HT1080 (cell line): ENCODE data around the gene BEND3. TPM values are rescaled to one million over a fixed set of nuclear protein-coding genes. Genes with fewer than 3 reads are reported as not detected.
A peak's percentile ranks its signal among the peaks of the same experiment; 100 is the strongest.
"Not testable (repeated sequence)": the region's sequence is repeated elsewhere in the genome, so short reads cannot be mapped to it uniquely, and the experiment has no call there.

Experiments used
- DNase-seq: peaks from one replicate; pipeline ENCODE4 v3.0.0-alpha.2; 2015; ENCODE audit warnings: low read depth
- small RNA-seq: library from RNA; depleted of rRNA; stranded (forward); fragments of <200 nt; gene quantifications from one replicate; pipeline ENCODE3, GENCODE V24; 2014
- total RNA-seq: library from RNA; depleted of rRNA; stranded (reverse); fragments of >200 nt; shearing (Covaris generic); gene quantifications from 2 replicates; pipeline ENCODE4 v1.2.3, GENCODE V29; 2014; rRNA removed

The BEND3 gene
- total RNA-seq, 1 experiment from 2014 or later = 6.6 TPM

DNA sequence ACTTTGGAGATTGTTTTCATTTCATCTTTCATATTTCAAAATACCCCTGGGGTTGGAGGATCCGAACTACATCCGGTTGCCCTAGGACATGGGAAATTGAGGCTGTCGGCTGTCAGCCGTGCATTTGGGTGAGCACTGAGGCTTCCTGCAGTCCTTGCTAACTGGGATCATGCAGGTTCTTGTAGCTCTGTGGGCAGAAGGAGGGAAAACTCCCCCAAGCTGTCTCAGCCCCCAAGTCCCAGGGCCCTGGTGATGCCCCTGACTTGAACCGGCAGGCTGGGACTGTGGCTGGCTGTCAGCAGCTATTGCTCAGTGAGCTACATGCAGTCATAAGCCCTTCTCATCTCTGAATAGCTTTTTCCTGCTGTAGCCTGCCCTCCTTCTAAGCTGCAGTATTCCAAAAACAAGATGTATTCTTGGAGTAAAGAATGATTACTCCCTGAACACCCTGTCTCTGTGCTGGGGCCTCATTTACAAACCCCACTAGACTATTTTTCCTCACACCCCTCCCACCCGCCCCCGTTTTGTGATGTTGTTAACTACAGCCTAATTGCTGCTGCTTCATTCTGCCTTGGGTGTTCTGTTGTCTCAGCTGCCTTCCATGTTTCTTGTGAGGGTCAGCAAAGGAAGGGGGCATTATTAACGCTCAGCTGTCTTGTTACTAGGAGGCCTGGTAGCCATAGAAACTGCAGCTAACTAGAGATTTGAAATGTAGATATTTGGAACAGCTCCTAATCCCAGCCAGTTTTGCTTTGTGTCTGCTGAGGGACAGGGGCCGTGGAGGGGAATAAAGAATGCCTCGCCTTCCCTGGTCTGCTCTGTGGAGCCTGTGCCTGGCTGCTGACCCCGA is 69.3 kb downstream of the BEND3 start:
- no peak for DNase-seq

DNA sequence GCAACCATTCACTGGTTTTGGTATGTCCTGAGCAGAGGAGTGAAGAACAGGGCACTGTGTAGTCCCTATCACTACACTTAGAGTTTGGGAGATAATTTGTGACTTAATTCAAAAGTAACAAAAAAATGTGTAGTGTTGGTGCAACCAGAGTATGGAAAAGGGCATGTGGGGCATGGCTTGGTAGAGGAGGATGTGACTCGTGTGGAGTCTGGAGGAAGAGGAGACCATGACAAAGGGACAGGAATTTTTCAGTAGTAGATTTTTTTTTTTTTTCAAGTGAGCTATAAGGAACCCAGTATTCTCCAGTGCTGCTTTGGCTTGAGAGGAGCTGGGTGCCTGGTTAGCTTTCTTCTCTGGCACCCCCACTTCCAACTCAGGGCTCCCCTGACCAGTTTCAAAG is 82.2 kb downstream of the BEND3 start:
- DNase-seq = peak; percentile 74

DNA sequence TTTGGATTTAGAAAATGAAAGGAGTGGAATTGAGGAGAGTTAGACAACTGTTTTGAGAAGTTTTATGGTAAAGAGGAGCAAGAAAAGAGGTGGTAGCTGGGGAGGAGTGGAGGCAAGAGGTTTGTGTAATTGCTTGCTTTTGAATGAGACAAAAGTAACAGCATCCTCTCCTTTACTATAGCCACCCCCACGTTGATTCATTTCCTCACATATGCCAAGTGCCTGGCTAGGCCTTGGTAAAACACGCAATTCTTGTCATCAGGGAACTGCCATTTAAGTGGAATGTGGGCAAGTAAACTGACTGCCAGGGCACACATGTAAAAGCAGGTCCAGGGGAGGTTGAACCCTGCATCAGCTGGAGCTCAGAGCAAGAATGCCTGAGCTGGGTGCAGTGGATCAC is 83.3 kb downstream of the BEND3 start:
- peak; percentile 32 for DNase-seq

DNA sequence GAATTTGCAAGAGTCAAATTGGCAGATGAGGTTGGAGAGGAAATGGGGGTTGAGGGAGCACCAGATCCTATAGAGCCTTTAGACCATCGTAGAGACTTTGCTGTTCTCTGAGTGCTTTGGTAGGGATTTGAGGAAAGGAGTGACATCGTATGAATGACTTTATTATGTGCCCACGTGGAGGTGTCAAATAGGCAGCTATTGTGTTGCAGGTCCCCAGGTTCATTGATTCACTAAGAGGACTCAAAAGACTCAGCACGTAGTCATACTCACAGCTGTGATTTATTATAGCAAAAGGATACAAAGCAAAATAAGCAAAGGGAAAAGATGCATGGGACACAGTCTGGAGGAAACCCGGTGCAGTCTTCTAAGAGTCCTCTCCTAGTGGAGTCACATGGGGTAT is 85.2 kb downstream of the BEND3 start:
- peak; percentile 67 for DNase-seq

DNA sequence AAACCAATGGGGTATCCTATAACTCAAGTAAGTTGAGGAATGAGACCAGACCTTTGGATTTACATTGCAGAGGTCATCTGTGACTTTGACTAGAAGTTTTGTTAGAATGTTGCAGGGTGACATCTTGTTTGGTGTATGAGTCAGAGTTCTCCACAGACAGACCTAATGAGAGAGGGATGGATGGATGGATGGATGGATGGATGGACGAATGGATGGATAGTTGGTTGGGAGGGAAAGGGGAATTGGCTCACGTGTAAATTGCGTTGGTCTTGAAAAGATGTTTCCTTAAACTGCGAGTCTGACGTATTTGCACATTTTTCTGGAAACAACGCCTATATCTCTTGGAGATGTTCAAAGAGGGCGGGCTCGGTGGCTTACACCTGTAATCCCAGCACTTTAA is 88.3 kb downstream of the BEND3 start:
- DNase-seq = no peak

DNA sequence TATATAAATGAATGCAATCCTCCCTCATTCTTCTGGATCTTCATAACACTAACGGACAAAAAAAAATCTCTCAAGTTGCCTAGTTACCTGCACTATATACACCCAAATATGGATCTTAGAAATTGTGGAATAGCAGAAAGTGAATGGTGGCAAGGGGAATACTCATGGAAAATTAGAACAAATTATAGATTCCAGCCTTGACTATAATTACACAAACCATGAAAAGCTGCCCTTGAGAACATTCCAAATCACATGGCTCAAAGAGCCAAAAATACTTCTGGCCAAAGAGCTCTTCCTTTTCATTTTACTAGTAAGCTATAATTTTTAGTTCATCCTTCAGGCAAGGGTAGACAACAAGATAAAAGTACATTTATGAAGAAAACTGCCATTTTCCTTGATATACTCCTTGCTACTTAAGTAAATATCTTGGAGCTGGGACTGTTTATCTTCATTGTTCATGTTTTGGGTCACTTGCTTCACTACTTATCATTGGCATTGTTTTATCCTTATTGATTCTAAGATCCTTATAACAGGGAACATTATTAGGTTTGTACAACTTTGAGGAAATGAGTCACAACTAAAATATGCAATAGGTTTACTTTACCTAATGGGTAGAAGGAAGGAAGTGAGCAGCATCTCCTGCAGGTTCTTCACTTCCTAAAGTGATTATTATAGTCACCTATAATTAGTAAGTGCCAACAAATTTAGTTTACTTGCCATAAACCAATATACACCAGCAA is 93.7 kb downstream of the BEND3 start:
- peak; percentile 17 for DNase-seq

DNA sequence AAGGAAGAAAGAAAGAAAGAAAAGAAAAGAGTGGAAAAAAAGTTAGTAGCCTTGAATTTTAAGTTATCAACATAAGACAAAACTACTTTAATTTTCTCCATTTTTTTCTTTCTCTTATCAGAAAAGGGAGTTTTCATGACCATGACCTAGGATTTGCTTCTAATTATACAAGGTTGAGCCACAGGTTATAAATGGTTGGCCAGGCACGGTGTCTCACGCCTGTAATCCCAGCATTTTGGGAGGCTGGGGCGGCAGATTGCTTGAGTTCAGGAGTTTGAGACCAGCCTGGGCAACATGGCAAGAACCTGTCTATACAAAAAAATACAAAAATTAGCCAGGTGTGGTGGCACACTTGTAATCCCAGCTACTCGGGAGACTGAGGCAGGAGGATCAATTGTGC is 95.1 kb downstream of the BEND3 start:
- no peak for DNase-seq

DNA sequence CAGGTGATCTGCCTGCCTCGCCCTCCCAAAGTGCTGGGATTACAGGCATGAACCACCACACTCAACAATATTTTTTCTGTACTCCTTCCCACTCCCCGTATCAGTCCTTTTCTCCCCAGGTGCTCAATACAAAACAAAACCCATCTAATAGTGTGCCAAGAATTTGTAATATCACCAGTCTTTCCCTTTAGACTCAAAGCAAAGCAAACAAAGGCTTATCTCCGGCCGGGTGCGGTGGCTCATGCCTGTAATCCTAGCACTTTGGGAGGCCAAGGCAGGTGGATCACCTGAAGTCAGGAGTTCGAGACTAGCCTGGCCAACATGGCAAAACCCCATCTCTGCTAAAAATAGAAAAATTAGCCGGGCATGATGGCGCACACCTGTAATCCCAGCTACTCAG is 95.7 kb downstream of the BEND3 start:
- DNase-seq = not testable (repeated sequence)

DNA sequence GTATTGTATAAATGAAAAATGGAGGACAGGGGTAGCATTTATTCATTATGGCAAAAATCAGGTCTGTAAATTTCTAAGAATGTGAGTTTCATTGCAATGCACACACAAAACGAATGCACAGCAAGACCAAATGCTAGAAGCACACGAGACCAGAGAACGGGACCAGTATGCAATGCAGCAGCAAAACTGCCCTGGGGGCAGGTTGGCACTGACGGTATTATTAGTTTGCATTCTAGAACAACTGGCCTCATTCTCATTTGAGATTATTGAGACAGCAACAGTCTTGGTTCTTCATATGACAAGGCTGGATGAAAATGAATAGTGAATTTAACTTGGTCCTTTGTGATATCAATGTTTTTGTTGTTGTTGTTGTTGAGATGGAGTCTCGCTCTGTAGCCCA is 96.3 kb downstream of the BEND3 start:
- no peak for DNase-seq

Small RNA genes within 50 kb of the gene (small RNA-seq; reads per million reads assigned to genes)
- gene RNU6-1299P = not detected

Other genes with a start within 250 kb of the BEND3 start
- gene CD24, start 140.8 kb downstream of the BEND3 start, total RNA-seq = 1.6 and 3.3 TPM in 2 replicates
- gene MTRES1, start 87.3 kb downstream of the BEND3 start, total RNA-seq = 23.2 and 24.1 TPM in 2 replicates